Caco-2 (cell line): Measurements from ENCODE around the gene MBD3. TPM values are rescaled to one million over a fixed set of nuclear protein-coding genes. Genes with fewer than 3 reads are reported as not detected.

ENCODE experiments used
- BruUV-seq: library from RNA; stranded (reverse); fragments of 400-500 nt; replicated peaks from 2 replicates; lab custom pipeline; 2021; lab: Mats Ljungman, UMichigan
- CTCF ChIA-PET: fragments of 300-600 bp; sonication (Branson Sonifier 250); formaldehyde crosslinking; loops from one replicate; lab custom pipeline; 2022; ENCODE audit warnings: antibody characterized with exemption; lab: Charles Lee
- POLR2A ChIA-PET: fragments of 300-600 bp; sonication (Branson Sonifier 250); formaldehyde crosslinking; loops from one replicate; lab custom pipeline; 2022; ENCODE audit warnings: antibody characterized with exemption; lab: Charles Lee
- DNase-seq, 2 experiments: peaks; one replicate each; pipeline versions ENCODE4 v3.0.0 to v3.0.0-alpha.2; 2020 to 2022
- H3K27me3 ChIP-seq: replicated peaks from 2 replicates; pipeline ENCODE4 v1.6.0; 2011; ENCODE audit warnings: low read length; ENCODE audit not compliant: control insufficient read depth, insufficient read depth
- H3K36me3 ChIP-seq: 2 replicates; pipeline ENCODE4 v1.5.1; 2011; ENCODE audit warnings: low read length; ENCODE audit not compliant: control insufficient read depth, insufficient read depth
- H3K4me1 ChIP-seq: fragments of 250-450 bp; sonication (Bioruptor Pico); 2 replicates; pipeline ENCODE4 v1.5.1; 2020; ENCODE audit warnings: mild to moderate bottlenecking
- H3K4me3 ChIP-seq: 2 replicates; pipeline ENCODE4 v1.5.1; 2011; ENCODE audit warnings: low read depth, mild to moderate bottlenecking, control low read depth, low read length
- H3K9me3 ChIP-seq: fragments of 250-450 bp; sonication (Bioruptor Pico); 2 replicates; pipeline ENCODE4 v1.5.1; 2020; ENCODE audit warnings: mild to moderate bottlenecking, moderate library complexity
- H3K27ac Mint-ChIP-seq: one replicate; pipeline ENCODE4 v1.8.0; 2022; ENCODE audit warnings: mixed read lengths; ENCODE audit not compliant: unreplicated experiment
- H3K27me3 Mint-ChIP-seq: one replicate; pipeline ENCODE4 v1.8.0; 2022; ENCODE audit warnings: mixed read lengths; ENCODE audit not compliant: insufficient read depth, unreplicated experiment
- H3K36me3 Mint-ChIP-seq: one replicate; pipeline ENCODE4 v1.8.0; 2022; ENCODE audit warnings: mild to moderate bottlenecking, mixed read lengths; ENCODE audit not compliant: insufficient read depth, unreplicated experiment
- H3K4me1 Mint-ChIP-seq: one replicate; pipeline ENCODE4 v1.8.0; 2022; ENCODE audit warnings: low read depth, mixed read lengths; ENCODE audit not compliant: unreplicated experiment
- H3K4me3 Mint-ChIP-seq: one replicate; pipeline ENCODE4 v1.8.0; 2022; ENCODE audit warnings: mild to moderate bottlenecking, moderate library complexity, mixed read lengths; ENCODE audit not compliant: unreplicated experiment
- H3K9me3 Mint-ChIP-seq: one replicate; pipeline ENCODE4 v1.8.0; 2022; ENCODE audit warnings: mixed read lengths; ENCODE audit not compliant: unreplicated experiment
- CTCF ChIP-seq, 2 experiments: fragments of 200-600 bp in 1 of 2; IDR thresholded peaks; 1 replicate in 1 of 2; 2 replicates in 1 of 2; pipeline versions ENCODE4 v1.5.1 to v1.8.0; 2011 to 2022; ENCODE audit warnings: antibody characterized with exemption in 1 of 2, control low read depth in 1 of 2, inconsistent platforms in 1 of 2, low read depth in 1 of 2, low read length in 1 of 2, mild to moderate bottlenecking in 1 of 2, moderate library complexity in 1 of 2; ENCODE audit not compliant: insufficient read depth in 1 of 2, severe bottlenecking in 1 of 2, unreplicated experiment in 1 of 2
- intact Hi-C: fragments of 100-400 bp; cut with micrococcal nuclease; formaldehyde crosslinking; loops from one replicate; pipeline ENCODE4 v1.10.0; 2022; ENCODE audit not compliant: unreplicated experiment
- total RNA-seq: library from RNA; stranded (reverse); gene quantifications from 2 replicates; pipeline ENCODE4 v1.2.3, GENCODE V29; 2022

The MBD3 gene
- total RNA-seq, 1 experiment from 2014 or later: 89.3 TPM

GRCh38 chr19:1608359-1609102 lies 15.9 kb upstream of the MBD3 start:
- no peaks in the 10 kb centered on the region for H3K27me3 Mint-ChIP-seq
- Histone ChIP-seq H3K9me3 (no peaks in the 10 kb centered on the region), H3K4me3 (no peak overlapping the region), H3K36me3 (peaks cover 2% of the 10 kb centered on the region; the same call in 1 of the 2 replicates), H3K27me3 (no peaks in the 10 kb centered on the region), H3K4me1 (peaks cover 13% of the 10 kb centered on the region; the same call in 1 of the 2 replicates)
- intact Hi-C loops: no loop called here
- peaks cover 56% of the 10 kb centered on the region for H3K36me3 Mint-ChIP-seq
- no peak for TF ChIP-seq CTCF (IDR thresholded peaks at IDR 0.05; ENCODE audit: insufficient read depth in 1 of 2, low read depth in 1 of 2, low read length in 1 of 2, severe bottlenecking in 1 of 2, unreplicated experiment in 1 of 2)
- POLR2A ChIA-PET: no interaction called here
- H3K27ac Mint-ChIP-seq: no peak overlapping the region
- CTCF ChIA-PET: interaction anchor here (0.5 kb wide), 1 partner anchor 44 kb away, joined by 6 read pairs; no protein-coding TSS in a partner anchor
- no peaks in the 10 kb centered on the region for H3K4me1 Mint-ChIP-seq
- H3K4me3 Mint-ChIP-seq: no peak overlapping the region
- BruUV-seq: no TSS peak
- no peak for DNase-seq
- no peaks in the 10 kb centered on the region for H3K9me3 Mint-ChIP-seq

- ChIA-PET POLR2A (interaction anchor here (2.5 kb wide), 1 partner anchor 13 kb away, joined by 16 read pairs; the partner anchor contains the start of gene MBD3), CTCF (interaction anchor here (0.7 to 1.6 kb wide), 3 partner anchors 47 to 66 kb away, joined by 3 to 13 read pairs (median 4); partner anchors contain the start of gene TCF3)
- TF ChIP-seq CTCF (IDR thresholded peaks at IDR 0.05; ENCODE audit: insufficient read depth in 1 of 2, low read depth in 1 of 2, low read length in 1 of 2, severe bottlenecking in 1 of 2, unreplicated experiment in 1 of 2): no peak
- Histone ChIP-seq H3K27me3 (no peaks in the 10 kb centered on the region), H3K9me3 (no peaks in the 10 kb centered on the region), H3K4me1 (peaks cover 17% of the 10 kb centered on the region; the same call in 1 of the 2 replicates), H3K36me3 (peaks cover 2% of the 10 kb centered on the region; the same call in 1 of the 2 replicates), H3K4me3 (peak overlapping the region; percentile 80)
- peaks cover 58% of the 10 kb centered on the region for H3K36me3 Mint-ChIP-seq
- intact Hi-C loops: loop anchor here (1.0 kb wide), 1 partner anchor 65 kb away; no protein-coding TSS in a partner anchor
- no TSS peak for BruUV-seq
- no peaks in the 10 kb centered on the region for H3K27me3 Mint-ChIP-seq
- peak overlapping the region; percentile 97 for H3K27ac Mint-ChIP-seq
- peak overlapping the region; percentile 96 for H3K4me3 Mint-ChIP-seq
- DNase-seq: no peak
- no peaks in the 10 kb centered on the region for H3K4me1 Mint-ChIP-seq
- no peaks in the 10 kb centered on the region for H3K9me3 Mint-ChIP-seq
These were observed 13.5 kb upstream of the MBD3 start for GRCh38 chr19:1606138-1606651.
